GM19240 (cell line): ENCODE data around the gene TLE1.
"Not testable (repeated sequence)": the region's sequence is repeated elsewhere in the genome, so short reads cannot be mapped to it uniquely, and the experiment has no call there.

ENCODE experiments used
- DNase-seq: peaks from one replicate; pipeline ENCODE4 v3.0.0; 2011; ENCODE audit warnings: low spot score; ENCODE audit not compliant: insufficient read length

TLE1 gene

DNA sequence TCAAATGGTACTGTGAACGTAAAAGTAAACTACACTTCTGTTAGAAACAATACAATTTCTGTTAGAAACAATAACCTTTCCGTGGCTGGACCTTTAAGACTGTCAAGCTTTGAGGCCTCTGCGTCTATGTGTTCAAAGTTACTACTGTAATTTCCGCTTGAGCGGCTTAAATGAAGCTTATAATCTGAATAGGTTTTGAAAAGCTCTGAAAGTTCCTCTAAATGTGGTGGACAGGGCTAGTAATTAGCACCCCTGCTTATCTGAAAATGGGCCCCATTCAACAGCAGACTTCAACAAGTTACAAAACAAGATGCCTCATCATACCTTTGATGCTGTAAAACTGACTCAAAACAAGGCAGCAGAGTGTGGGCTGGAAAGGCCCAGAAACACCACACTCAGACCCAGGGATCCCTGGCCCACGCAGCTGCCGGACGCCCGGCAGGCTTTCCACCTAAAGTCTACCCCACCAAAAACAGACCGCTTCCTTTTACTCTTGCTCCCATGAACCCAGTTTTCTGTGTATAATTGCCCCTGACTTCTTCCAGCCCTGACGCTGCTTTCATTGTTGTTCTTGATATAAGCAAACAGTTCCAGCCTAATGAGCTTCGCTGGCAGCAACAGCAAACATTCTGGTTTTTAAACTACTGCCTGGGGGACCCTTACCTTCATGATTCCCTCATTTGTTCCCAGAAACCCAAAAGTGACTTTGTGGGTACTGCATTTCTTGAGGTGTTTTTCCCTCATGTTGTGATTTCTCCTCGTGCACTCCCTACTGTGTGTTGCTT, 66.7 kb downstream of the TLE1 start:
- DNase-seq = no peak

DNA sequence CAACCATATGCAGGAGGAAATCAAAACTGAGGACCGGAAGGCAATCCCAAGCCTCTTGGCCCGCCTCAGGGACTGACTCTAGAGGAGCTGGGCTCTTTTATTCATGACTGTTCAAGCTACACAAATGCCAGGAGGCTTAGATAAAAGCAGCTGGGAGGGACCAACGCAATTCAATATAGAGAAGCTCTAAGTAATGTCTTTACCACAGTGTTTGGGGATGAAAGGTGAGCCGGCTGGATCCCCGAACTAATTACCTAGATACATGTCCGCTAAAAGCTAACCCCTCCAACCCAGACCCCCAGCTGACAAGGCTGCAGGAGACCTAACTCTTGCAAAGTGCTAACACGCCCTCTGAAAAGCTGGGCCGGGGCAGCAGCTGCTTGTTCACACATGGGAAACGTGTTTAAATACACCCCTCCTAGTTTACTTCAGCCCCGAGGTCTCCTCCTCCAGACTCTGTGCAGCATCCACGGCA, 67.5 kb downstream of the TLE1 start:
- no peak for DNase-seq

DNA sequence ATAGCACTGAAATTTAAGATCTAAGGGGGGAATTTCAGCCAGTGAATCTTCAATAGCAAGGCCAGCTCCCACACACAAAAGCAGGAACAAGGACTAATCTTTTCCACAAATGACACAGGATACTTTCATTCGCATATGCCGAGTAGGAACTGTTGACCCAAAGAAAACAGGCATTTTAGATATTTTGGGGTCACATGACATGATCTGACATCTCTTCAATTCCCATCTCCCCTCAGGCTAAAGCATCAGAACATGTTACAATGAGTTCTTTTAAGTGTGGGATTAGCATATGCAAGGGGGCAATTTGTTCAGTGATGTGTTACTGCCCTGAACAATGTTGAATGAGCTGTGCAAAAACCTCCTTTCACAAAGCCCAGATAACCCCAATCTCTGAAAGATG, 68.2 kb downstream of the TLE1 start:
- no peak for DNase-seq

DNA sequence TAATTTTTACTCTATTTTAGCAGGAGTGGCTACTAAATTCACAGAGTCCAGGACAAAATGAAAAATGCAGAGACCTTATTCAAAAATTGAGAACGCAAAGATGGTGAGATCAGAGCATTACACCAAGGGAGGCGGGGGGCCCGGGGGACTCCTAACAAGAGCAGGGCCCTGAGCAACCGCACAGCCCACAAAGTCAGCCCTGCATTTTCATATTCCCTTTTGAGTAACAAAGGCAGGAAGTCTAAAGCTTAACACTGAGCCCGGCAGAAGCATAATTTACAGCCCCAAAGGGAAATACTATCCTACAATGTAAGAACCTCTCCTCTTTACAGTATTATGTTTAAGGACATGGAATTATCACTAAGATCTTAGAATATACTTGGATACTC, 69.4 kb downstream of the TLE1 start:
- no peak for DNase-seq

DNA sequence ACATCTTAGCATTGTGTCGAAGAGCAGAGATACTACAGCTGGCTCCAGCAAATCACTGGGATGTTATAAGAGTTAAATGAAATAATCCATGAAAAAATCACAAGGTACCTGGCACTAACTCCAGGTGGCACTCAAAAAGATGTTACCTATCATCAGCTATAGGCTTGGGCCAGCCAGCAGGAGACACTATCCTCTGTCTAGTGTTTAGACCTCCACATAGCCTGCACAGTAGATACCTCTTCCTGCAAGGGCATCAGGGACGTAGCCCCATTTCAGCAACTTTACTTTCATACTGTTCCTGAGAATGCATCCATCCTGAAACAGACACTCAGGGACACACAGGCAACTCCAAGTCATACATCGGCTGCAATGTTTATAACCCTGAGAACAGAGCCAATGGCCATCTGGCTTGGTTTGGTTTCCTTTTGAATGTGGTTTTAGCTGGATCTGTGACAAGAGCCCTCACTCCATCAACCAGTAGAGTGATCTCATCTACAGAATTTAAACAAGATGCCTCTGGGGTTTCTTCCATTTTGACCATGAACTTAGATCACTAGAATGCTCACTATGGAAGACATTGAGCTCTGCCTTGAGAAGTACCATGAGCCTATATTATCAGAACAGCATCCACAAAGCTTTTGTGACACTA, 69.9 kb downstream of the TLE1 start:
- peak; percentile 23 for DNase-seq

DNA sequence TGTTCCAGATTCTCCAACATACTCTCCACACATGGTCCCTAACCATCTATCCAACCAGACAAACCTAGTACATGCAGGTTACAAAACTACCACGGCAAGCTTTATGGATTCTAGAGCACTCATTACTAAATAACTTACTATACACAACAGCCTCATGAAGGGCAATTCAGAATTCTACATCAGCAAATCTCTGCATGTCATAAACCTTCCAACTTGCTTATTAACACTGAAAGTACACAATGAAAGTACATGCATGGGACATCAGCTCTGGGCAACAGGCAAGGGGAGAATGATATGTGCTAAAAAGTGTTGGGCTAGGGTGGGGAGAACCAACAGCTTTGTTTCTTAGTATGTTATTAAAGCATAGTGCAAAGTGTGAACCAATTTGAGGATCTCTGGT, 70.4 kb downstream of the TLE1 start:
- DNase-seq = no peak

DNA sequence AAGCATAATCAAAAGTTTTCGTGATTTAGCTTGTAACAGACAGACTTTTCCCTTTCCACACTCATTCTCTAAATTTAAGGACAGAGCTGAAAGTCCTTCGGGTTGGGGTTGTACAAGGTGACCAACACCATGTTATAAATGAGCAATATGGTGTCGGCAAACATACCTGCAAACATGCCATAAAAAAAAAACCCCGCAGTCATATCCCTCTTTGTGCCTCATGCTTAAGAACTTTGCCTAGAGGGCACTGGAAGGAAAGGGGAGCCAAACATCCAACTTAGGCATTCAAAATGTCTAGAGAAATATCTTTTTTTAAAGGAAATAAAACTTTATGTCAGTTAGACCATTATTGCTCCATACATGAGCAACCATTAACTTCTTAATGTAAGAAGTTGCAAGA, 73.2 kb downstream of the TLE1 start:
- no peak for DNase-seq

DNA sequence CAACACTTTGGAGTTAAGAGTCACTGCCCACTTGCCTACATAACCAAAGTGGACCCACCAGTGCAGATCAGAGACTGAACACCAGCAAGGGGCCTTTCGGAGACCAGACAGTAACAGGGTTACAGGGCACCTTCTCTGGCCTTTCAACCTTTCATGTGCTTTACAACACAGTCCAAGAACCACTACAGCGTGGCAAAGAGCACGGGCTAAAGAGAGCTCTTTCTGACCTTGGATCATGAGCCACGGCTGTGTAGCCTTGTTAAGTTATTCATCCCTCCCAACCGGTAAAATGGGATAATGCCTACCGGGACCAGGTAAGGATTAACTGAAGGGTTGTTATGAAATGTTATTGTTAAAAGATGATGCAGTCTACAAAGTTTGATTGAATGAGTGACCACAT, 75.0 kb downstream of the TLE1 start:
- no peak for DNase-seq

DNA sequence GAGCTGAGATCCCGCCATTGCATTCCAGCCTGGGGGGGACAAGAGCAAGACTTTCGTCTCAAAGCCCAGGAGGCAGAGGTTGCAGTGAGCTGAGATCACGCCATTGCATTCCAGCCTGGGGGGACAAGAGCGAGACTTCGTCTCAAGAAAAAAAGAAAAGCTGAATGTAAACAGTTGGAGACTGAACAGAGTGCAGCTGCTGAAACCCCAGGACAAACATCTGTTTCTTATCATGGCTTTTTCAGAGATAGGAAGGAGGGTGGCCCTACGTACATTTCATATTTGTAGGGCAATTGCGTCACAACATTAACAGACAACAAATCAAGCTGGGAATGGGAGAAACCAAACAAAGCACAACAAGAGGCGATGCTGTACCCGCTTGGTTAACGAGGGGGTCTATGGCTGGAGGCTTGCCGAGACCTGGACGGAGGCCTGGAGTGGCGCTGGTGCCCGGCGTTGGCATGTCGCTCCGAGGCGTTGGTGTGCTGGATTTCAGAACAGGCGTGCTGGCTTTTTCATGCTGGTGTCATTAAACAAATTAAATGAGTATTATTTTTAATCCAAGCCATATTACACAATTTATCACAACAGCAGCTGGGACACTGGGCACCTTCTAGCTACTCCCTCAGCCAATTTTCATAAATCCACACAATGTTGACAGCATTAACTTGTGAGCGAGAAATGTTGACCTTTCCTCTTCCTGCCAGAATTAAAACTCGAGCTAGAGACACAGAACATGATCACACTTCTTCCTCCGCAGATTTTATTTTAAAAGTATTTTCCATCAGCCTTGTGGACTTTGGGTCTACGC, 76.1 kb downstream of the TLE1 start:
- DNase-seq = no peak

DNA sequence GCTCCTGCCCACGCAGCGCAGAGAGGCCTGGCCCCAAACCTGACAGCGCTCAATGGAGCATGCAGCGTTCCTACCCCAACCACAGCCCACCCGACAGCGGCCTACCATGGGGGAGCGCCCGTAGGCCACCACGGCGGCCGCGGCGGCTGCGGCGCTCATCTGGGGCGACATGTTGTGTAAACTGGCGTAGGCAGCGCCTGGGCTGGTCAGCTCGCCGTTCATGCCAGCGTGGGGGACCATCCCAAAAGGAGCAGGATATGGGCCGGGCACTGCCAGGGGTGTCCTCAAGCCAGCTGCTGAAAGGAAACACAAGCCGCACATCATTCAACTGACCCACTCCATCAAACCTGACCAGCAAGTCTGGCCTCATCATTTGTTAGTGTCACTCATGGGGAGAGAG, 77.7 kb downstream of the TLE1 start:
- DNase-seq = no peak

DNA sequence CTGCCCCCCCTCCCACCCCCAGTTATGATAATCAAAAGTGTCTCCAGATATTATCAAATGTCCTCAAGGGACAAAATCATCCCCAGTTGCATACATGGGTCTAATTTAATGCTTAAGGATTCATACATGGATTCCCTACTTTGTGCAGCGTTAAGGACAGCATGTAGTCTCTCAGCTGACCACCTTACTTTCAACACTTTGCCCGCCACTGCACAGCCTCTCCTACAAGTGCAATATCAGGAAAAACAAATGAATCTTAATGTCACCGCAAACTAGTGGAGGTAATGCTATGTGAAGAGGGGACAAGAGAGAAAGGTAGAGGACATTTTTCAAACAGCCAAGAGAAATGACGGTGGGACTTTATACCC, 78.6 kb downstream of the TLE1 start:
- DNase-seq = no peak

DNA sequence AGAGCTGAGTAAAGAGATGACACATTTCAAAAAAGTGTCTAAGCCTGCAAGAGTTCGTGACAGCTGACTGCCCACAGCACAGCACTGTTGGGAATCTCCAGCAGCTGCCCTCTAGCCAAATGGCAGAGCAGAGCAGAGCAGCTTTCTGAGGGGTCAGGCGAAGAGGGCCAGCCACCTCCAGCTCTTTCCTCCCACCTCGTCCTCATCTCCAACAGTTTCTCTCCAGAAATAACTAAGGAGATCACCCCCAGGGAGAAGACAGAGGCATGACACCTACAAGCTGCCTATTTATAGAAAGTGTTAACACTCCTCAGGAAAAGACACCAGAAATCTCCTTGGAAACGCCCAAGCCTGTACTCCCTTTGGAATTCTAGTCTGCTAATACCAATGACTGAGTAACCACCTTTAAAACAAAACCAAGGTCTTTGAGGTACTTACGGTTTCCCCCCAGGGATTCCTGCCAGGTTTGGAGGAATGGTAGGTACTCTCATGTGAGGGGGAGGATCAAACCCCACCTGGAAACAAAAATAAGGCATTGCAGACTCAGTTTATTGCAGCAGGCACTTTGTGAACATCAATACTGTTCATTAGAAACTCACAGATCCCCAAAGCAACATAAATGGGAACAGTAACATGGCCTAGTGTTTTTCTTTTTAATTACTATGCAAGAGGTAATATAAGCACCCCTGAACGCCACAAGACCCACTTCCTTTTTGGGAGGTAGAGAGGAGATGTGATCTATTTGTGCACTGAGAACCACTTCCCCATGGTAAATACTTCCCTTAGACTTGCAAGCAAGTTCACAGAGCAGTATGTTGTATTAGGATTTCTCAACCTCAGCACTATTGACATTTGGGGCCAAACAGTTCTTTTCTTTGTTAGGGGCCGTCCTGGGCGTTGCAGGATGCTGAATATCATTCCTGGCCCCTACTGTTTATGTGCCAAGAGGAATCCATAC, 79.3 kb downstream of the TLE1 start:
- no peak for DNase-seq

DNA sequence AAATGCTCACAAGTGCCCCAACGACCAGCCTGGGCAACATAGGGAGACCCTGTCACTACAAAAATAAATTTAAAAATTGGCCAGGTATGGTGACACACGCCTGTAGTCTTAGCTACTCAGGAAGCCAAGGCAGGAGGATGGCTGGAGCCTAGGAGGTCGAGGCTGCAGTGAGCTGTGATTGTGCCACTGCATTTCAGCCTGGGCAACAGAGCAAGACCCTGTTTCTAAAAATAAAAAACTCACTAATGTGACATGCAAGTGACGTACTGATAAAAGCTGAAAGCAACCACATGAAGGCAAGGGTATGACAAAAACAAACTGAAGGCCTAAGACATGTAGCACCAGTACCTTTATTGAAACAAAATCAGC, 81.1 kb downstream of the TLE1 start:
- no peak for DNase-seq

DNA sequence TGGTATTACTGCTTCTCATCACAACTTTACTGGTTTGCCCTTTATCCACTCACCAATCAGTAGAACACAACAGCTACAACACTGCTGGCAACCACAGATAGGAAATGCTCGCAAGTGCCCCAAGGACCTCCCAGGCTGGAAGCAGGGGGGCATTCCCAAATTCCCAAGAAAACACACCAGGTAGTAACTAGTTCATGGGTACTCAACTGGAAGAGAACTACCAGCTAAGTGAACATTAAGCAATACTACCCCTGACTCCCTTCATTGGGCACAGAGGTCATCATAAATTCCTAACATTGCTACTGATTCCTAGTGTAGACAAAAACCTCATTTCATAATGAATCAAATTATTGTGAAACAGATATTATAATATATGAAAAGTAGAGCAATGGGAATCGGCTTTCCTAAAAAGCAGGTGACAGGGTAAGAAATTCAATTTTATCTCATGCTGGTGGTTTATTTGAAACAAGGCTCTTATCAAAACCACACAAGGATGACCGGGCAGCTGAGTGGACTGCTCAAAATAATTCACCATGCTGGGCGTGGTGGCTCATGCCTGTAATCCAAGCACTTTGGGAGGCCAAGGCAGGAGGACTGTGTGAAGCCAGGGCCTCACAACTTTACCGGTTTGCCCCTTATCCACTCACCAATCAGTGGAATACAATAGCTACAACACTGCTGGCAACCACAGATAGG, 81.6 kb downstream of the TLE1 start:
- no peak for DNase-seq

DNA sequence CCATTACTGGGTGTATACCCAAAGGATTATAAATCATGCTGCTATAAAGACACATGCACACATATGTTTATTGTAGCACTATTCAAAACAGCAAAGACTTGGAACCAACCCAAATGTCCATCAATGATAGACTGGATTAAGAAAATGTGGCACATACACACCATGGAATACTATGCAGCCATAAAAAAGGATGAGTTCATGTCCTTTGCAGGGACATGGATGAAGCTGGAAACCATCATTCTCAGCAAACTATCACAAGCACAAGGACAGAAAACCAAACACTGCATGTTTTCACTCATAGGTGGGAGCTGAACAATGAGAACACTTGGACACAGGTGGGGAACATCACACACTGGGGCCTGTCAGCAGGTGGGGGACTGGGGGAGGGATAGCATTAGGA, 83.1 kb downstream of the TLE1 start:
- DNase-seq = not testable (repeated sequence)

DNA sequence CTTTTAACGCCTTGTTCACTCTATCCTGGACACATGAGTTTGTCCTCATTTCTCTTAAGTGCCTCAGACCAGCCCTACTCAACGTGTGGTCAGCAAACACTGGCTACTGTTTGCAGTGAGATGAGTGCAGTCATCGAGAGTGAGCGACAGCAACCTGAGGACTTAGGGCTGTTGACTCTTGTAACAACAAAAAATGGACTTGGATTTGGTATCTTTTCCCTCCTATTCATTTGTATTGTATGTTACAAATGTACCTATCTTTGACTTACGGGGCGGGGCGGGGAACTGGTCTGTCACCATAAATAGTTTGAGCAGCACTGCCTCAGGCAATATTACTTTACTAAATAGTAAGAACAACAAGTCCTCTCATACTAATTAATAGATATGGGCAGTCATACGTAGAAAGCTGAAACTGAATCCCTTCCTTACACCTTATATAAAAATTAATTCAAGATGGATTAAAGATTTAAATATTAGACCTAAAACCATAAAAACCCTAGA, 84.1 kb downstream of the TLE1 start:
- DNase-seq = no peak

DNA sequence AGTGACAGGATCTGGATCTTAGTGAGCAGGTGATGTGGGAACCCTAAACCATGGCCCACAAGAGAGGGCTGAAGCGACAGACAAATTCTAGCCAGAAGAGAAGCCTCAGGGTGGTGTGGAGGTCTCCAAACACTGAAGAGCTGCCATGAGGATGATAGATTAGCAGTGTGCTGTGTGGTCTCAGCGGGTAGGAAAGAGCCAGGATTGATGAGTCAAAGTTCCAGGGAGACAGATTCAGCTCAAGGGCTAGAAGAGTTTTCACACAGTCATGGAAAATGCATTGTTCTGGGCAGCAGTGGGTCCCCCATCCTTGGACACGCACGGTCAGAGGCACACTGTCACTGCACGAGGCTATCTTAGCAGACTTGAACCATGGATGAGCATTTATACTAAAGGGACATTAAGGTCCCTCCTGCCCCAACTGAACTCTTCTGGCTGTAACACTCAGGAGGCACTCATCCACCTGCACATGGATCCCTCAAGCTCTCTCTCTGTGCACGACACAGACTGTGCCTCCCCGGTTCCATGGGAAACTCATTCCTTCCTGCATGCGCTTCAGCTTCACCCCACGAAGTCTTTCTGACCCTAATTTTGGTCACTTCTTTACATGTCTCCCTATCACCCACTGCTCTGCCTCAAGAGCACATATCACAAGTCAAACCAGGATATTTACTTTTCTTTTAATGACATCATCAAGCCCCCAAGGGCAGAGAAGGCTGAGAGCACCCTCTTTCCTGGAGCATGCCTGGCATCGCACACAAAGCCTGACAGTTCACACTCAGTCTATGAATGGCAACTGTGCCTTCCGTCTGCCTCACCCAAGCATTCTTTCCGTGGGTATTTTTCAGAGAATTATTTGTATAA, 84.8 kb downstream of the TLE1 start:
- DNase-seq = no peak

DNA sequence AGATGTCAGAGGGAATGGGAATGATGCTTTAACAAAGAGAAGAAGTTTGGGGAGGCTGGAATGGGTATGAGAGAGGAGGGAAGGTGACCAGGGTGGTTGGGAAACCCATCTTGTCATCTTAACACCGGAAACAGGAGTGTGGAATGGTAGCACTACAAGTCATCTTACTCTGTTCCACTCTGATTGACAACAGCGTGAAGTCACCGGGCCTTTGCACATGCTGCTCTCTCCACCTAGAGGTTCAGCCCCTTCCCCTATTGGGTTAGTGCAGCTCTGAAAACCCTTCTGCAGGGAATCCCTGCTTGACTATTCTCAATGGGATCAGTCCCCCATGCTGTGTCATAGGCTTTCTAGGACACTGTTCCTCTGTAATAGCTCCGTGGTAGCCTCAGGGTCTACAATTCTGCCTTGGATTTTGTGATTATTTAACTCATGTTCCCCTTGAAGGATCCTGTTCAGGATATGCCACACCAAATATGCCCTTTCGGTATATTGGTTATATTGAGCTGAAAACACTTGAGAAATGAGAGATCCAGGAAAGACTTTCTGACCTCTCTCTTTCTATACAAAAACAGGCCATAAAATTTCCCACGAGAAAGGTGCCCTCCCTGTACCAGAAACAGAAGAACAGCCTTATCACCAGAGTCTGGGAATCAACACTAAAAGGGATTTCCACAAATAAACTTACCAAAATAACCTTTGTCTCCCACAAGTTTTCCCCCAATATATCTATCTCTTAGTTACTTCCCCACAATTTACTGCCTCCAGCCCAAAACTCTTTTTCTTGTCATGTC, 86.3 kb downstream of the TLE1 start:
- DNase-seq = no peak
